ENCODE data around the gene NOB1.
"Not testable (repeated sequence)": the region's sequence is repeated elsewhere in the genome, so short reads cannot be mapped to it uniquely, and the experiment has no call there.

The NOB1 gene

DNA sequence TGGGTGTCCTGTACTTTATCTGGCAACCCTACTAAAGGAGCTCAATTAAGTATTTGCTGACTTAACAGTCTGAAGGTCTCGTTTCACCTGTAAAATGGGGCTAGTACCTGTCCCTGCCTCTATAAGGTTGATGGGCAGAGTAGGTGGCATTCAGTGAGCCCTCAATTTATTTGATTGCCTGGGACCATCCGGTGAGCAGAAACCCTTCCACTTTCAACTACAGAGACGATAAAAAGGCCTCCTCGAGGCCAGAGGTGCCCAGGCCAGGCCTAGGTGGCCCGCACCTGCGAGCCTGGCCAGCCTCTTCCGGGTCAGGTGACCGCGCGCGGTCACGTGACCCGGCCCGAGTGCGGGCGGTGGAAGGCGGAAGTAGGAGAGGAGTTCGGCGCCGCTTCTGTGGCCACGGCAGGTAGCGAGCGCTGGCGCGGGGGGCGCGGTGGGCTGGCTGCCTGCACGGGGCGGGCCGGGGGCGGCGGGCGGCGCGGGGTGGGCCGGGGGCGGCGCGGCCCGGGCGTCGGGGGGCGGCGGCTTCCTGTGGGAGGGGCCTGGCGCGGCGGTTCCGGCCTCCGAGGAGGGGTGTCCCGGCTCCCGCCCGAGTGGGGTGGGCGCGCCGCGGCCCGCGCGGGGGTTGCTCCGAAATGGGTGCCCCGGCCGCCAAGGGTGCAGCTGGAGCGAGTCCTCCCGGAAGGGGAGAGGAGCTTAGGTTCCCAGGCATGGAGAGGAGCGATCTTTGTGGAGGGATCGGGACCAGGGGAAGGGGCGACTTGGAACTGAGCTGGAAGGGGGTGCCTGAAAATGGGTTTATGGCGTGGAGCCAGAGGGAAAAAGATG is 7.5 kb upstream of the NOB1 start, which contains the start of gene WWP2:
Gene WWP2 (plus strand): TSS at position 350 of the 831 bp plus-strand sequence. CDS start 24,679 bp downstream, outside the sequence.
- no peaks in the 10 kb centered on the region for H3K27me3 ChIP-seq (ENCODE audit: insufficient read depth, poor library complexity, severe bottlenecking)

DNA sequence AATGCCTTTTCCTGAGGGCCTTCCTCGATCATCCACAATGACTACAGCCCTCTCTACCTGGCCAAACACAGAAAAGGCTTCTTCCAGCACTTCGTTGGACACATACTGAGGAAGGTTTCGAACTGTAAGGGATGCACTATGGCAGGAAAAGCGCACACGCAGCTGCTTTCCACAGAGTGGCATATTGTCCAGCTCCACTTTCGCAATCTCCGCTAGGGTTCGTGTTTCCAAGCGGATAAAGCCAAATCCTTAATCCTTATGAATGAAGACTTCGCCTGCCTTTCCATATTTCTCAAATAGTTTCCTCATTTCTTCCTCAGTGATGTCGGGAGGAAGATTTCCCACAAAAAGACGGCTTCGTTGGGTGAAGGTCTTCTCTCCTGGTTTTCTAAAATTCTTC is 2.6 kb upstream of the NOB1 start:
- not testable (repeated sequence) for H3K27me3 ChIP-seq (ENCODE audit: insufficient read depth, poor library complexity, severe bottlenecking); H3K4me3 ChIP-seq (replicated peaks; ENCODE audit: insufficient read depth, low read length); H3K27ac ChIP-seq (replicated peaks); DNase-seq (ENCODE audit: low read depth in 1 of 2, low spot score in 1 of 2)

More for the DNA sequence above, 7.5 kb upstream of the NOB1 start, which contains the start of gene WWP2:
- TF ChIP-seq GABPA (IDR thresholded peaks at IDR 0.05; ENCODE audit: low read depth) (no peak), POLR2AphosphoS5 (IDR thresholded peaks at IDR 0.05; ENCODE audit: low read depth) (peak; percentile 77)
- DNase-seq (ENCODE audit: low read depth in 1 of 2, low spot score in 1 of 2): peak; percentile 76
- Histone ChIP-seq H3K4me3 (replicated peaks; ENCODE audit: insufficient read depth, low read length) (peak within 1 kb of the TSS; percentile 97), H3K27ac (replicated peaks) (peak within 1 kb of the TSS; percentile 84)

DNA sequence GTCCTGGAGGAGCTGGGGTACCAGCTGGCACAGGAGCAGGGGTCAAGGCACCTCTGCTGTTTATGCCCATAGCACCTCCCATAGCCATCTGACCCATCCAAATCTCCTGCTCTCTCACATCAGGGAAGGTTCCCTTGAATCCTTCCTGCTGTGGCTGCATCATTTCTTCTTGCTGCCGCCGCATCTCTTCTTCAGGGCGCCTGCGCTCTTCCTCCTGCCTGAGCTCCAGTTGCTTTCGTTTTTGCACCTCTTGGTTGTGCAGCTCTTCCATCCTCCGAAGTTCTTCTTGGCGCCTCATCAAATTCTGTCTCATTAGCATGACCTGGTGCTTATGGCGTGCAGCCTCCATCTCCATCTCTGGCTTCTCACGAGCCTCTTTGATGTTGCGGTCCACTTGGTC is 2.0 kb upstream of the NOB1 start:
- no peaks in the 10 kb centered on the region for H3K27me3 ChIP-seq (ENCODE audit: insufficient read depth, poor library complexity, severe bottlenecking)
- H3K27ac ChIP-seq (replicated peaks): no peak overlapping the region
- TF ChIP-seq POLR2AphosphoS5 (IDR thresholded peaks at IDR 0.05; ENCODE audit: low read depth) (no peak), SPI1 (IDR thresholded peaks at IDR 0.05; ENCODE audit: borderline replicate concordance, low read depth) (no peak), GABPA (IDR thresholded peaks at IDR 0.05; ENCODE audit: low read depth) (no peak)
- no peak for DNase-seq (ENCODE audit: low read depth in 1 of 2, low spot score in 1 of 2)
- no peak overlapping the region for H3K4me3 ChIP-seq (replicated peaks; ENCODE audit: insufficient read depth, low read length)

- TF ChIP-seq SPI1 (IDR thresholded peaks at IDR 0.05; ENCODE audit: borderline replicate concordance, low read depth) (no peak), GABPA (IDR thresholded peaks at IDR 0.05; ENCODE audit: low read depth) (no peak), POLR2AphosphoS5 (IDR thresholded peaks at IDR 0.05; ENCODE audit: low read depth) (no peak)
- H3K27ac ChIP-seq (replicated peaks): peak overlapping the region; percentile 85
- no peaks in the 10 kb centered on the region for H3K27me3 ChIP-seq (ENCODE audit: insufficient read depth, poor library complexity, severe bottlenecking)
- DNase-seq (ENCODE audit: low read depth in 1 of 2, low spot score in 1 of 2): no peak
- H3K4me3 ChIP-seq (replicated peaks; ENCODE audit: insufficient read depth, low read length): peak overlapping the region; percentile 83
Measured at GRCh38 chr16:69754143-69754468, 620 bp downstream of the NOB1 start.

DNA sequence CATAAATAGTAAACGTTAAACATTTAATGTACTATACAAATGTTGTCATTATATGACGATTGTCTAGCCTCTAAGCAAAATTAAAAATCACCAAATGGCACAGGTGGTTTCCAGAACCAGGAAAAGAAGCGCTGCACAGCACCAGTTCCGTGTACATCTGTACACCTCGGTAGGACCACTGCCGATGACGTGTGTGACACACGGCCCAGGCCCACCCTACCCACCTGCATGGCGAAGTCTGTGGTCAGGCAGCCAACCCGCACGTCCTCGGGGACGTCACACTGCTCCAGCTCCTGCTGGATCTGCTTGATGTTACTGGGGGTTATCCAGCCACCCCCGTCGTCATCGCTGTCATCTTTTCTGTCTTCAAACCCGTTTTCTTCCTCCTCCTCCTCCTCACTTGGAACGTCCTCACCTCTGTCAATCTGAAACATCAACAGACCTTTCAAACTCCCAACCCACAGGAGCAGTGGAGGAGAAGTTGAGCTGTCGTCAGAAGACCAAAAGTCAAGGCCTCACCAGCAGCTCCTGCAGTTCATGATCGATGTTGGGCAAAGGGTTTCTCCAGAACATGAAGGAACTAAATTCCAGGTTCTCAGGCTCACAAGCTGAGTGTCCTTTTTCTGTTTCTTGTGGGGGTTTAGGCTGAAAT is 5.9 kb downstream of the NOB1 start:
- no peak overlapping the region for H3K27ac ChIP-seq (replicated peaks)
- H3K27me3 ChIP-seq (ENCODE audit: insufficient read depth, poor library complexity, severe bottlenecking): no peaks in the 10 kb centered on the region
- TF ChIP-seq POLR2AphosphoS5 (IDR thresholded peaks at IDR 0.05; ENCODE audit: low read depth): no peak
- no peak for TF ChIP-seq CTCF (IDR thresholded peaks at IDR 0.05; ENCODE audit: insufficient read depth, low read length)
- no peak for DNase-seq (ENCODE audit: low read depth in 1 of 2, low spot score in 1 of 2)
- no peak overlapping the region for H3K4me3 ChIP-seq (replicated peaks; ENCODE audit: insufficient read depth, low read length)

- H3K27ac ChIP-seq (replicated peaks): no peak overlapping the region
- TF ChIP-seq SPI1 (IDR thresholded peaks at IDR 0.05; ENCODE audit: borderline replicate concordance, low read depth) (no peak), CTCF (IDR thresholded peaks at IDR 0.05; ENCODE audit: insufficient read depth, low read length) (no peak), GABPA (IDR thresholded peaks at IDR 0.05; ENCODE audit: low read depth) (no peak), POLR2AphosphoS5 (IDR thresholded peaks at IDR 0.05; ENCODE audit: low read depth) (no peak), REST (IDR thresholded peaks at IDR 0.05; ENCODE audit: insufficient replicate concordance, low read depth) (no peak)
- no peak for DNase-seq (ENCODE audit: low read depth in 1 of 2, low spot score in 1 of 2)
- no peaks in the 10 kb centered on the region for H3K27me3 ChIP-seq (ENCODE audit: insufficient read depth, poor library complexity, severe bottlenecking)
- H3K4me3 ChIP-seq (replicated peaks; ENCODE audit: insufficient read depth, low read length): no peak overlapping the region
Measured at GRCh38 chr16:69747115-69747514, 7.6 kb downstream of the NOB1 start.
